Measurements from ENCODE around the gene HSD11B2. TPM values are rescaled to one million over a fixed set of nuclear protein-coding genes. Genes with fewer than 3 reads are reported as not detected.

Gene HSD11B2
- total RNA-seq, 1 donor from 2014 or later: 4.7 TPM

GRCh38 chr16:67404740-67405226 lies 26.1 kb upstream of the HSD11B2 start:
- Mint-ChIP-seq H3K4me1 (peaks cover 18% of the 10 kb centered on the region), H3K27me3 (ENCODE audit: low read depth) (no peaks in the 10 kb centered on the region), H3K27ac (ENCODE audit: unreplicated experiment) (no peak overlapping the region), H3K36me3 (ENCODE audit: low read depth) (no peaks in the 10 kb centered on the region), H3K4me3 (no peak overlapping the region), H3K9me3 (no peaks in the 10 kb centered on the region)
- TF ChIP-seq CTCF (conservative IDR thresholded peaks at IDR 0.05): no peak
- DNase-seq (ENCODE audit: low read depth, low spot score): no peak

- H3K36me3 Mint-ChIP-seq (ENCODE audit: low read depth): no peaks in the 10 kb centered on the region
- H3K4me3 Mint-ChIP-seq: no peak overlapping the region
- TF ChIP-seq CTCF (conservative IDR thresholded peaks at IDR 0.05): no peak
- H3K4me1 Mint-ChIP-seq: peaks cover 18% of the 10 kb centered on the region
- no peaks in the 10 kb centered on the region for H3K27me3 Mint-ChIP-seq (ENCODE audit: low read depth)
- DNase-seq (ENCODE audit: low read depth, low spot score): no peak
- H3K9me3 Mint-ChIP-seq: no peaks in the 10 kb centered on the region
- H3K27ac Mint-ChIP-seq (ENCODE audit: unreplicated experiment): no peak overlapping the region
Observed at GRCh38 chr16:67405336-67405735, 25.6 kb upstream of the HSD11B2 start.

- H3K9me3 Mint-ChIP-seq: no peaks in the 10 kb centered on the region
Observed at GRCh38 chr16:67406111-67406971, 24.6 kb upstream of the HSD11B2 start.

GRCh38 chr16:67407176-67407787 lies 23.6 kb upstream of the HSD11B2 start:
- Mint-ChIP-seq H3K4me1 (peaks cover 11% of the 10 kb centered on the region), H3K27me3 (ENCODE audit: low read depth) (no peaks in the 10 kb centered on the region), H3K4me3 (no peak overlapping the region), H3K9me3 (no peaks in the 10 kb centered on the region), H3K27ac (ENCODE audit: unreplicated experiment) (peak overlapping the region; percentile 62), H3K36me3 (ENCODE audit: low read depth) (no peaks in the 10 kb centered on the region)
- no peak for TF ChIP-seq CTCF (conservative IDR thresholded peaks at IDR 0.05)
- DNase-seq (ENCODE audit: low read depth, low spot score): no peak

More at GRCh38 chr16:67406111-67406971, 24.6 kb upstream of the HSD11B2 start:
- no peaks in the 10 kb centered on the region for H3K27me3 Mint-ChIP-seq (ENCODE audit: low read depth)
- H3K4me3 Mint-ChIP-seq: no peak overlapping the region
- H3K4me1 Mint-ChIP-seq: peaks cover 18% of the 10 kb centered on the region
- peak overlapping the region; percentile 60 for H3K27ac Mint-ChIP-seq (ENCODE audit: unreplicated experiment)
- TF ChIP-seq CTCF (conservative IDR thresholded peaks at IDR 0.05): no peak
- H3K36me3 Mint-ChIP-seq (ENCODE audit: low read depth): no peaks in the 10 kb centered on the region
- no peak for DNase-seq (ENCODE audit: low read depth, low spot score)

- H3K4me1 Mint-ChIP-seq: peaks cover 9% of the 10 kb centered on the region
- H3K9me3 Mint-ChIP-seq: no peaks in the 10 kb centered on the region
- no peaks in the 10 kb centered on the region for H3K27me3 Mint-ChIP-seq (ENCODE audit: low read depth)
- peak overlapping the region; percentile 62 for H3K27ac Mint-ChIP-seq (ENCODE audit: unreplicated experiment)
- no peak overlapping the region for H3K4me3 Mint-ChIP-seq
- DNase-seq (ENCODE audit: low read depth, low spot score): no peak
- no peaks in the 10 kb centered on the region for H3K36me3 Mint-ChIP-seq (ENCODE audit: low read depth)
- no peak for TF ChIP-seq CTCF (conservative IDR thresholded peaks at IDR 0.05)
Observed at GRCh38 chr16:67407788-67408452, 23.0 kb upstream of the HSD11B2 start.
